Progenitor cell of endocrine pancreas (in vitro differentiated cells): ENCODE data around the gene PPP6R3. TPM values are rescaled to one million over a fixed set of nuclear protein-coding genes. Genes with fewer than 3 reads are reported as not detected.

ENCODE experiments used
- DNase-seq: peaks from one replicate; pipeline ENCODE4 v3.0.0; 2021; ENCODE audit warnings: low spot score; ENCODE audit not compliant: unreplicated experiment
- H3K27ac Mint-ChIP-seq: 2 replicates; pipeline ENCODE4 v1.8.0; 2021; ENCODE audit warnings: mild to moderate bottlenecking, moderate library complexity, mixed read lengths
- H3K27me3 Mint-ChIP-seq: 2 replicates; pipeline ENCODE4 v1.8.0; 2021; ENCODE audit warnings: mixed read lengths
- H3K36me3 Mint-ChIP-seq: 2 replicates; pipeline ENCODE4 v1.8.0; 2022; ENCODE audit warnings: mixed read lengths; ENCODE audit not compliant: insufficient read depth
- H3K4me1 Mint-ChIP-seq: 2 replicates; pipeline ENCODE4 v1.8.0; 2021; ENCODE audit warnings: low read depth, mixed read lengths
- H3K4me3 Mint-ChIP-seq: 2 replicates; pipeline ENCODE4 v1.8.0; 2021; ENCODE audit warnings: low read depth, mild to moderate bottlenecking, moderate library complexity, mixed read lengths
- H3K9me3 Mint-ChIP-seq: 2 replicates; pipeline ENCODE4 v1.8.0; 2021; ENCODE audit warnings: low read depth, mixed read lengths
- total RNA-seq: library from RNA; stranded (reverse); gene quantifications from 2 replicates; pipeline ENCODE4 v1.2.1, GENCODE V29; 2021
- TF ChIP-seq, protein P1 (sequence below): fragments of 200-600 bp; sonication (generic); IDR thresholded peaks from one replicate; pipeline ENCODE4 v1.5.0; 2021; ENCODE audit warnings: antibody characterized with exemption, mild to moderate bottlenecking; ENCODE audit not compliant: unreplicated experiment

PPP6R3 gene
- total RNA-seq, 1 donor from 2014 or later: 124 TPM

DNA sequence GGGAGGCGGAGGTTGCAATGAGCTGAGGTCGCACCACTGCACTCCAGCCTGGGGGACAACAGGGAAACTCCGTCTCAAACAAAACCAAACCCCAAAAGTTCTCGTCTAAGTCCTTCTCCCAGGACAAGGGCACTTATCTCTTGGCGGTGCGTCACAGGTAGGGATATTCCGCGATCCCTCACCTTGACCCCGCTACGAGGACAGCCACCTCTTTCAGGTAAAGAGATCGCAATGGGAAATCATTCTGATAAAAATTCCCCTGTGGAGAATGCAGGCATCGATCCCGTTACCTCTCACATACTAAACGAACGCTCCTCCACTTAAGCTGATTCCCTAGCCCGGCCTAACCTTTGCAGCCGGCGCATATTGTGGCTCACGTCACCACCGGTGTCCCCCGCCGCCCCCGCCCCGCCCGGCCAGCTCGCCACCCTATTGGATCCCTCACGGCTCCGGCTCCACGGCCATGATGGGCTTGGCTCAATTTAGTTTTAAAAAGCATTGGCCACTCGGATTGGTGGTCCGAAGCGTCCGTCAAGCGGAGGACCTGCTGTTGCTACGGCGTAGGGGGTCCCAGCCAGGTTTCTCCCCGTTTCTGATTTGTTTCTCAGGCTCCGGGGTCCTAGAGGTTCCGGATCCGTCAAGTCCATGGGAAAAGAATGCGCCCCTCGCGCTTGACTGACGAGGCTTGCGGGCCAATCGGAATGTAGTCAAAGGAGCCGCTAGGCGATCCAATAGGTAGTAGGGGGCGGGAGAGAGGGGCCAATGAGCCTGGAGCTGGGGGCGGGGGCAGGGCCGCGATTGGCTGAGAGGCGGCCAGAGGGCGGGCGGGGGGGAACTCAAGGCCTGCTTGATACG is 439 bp upstream of the PPP6R3 start:
- DNase-seq: peak; percentile 95
- H3K9me3 Mint-ChIP-seq: no peaks in the 10 kb centered on the region

DNA sequence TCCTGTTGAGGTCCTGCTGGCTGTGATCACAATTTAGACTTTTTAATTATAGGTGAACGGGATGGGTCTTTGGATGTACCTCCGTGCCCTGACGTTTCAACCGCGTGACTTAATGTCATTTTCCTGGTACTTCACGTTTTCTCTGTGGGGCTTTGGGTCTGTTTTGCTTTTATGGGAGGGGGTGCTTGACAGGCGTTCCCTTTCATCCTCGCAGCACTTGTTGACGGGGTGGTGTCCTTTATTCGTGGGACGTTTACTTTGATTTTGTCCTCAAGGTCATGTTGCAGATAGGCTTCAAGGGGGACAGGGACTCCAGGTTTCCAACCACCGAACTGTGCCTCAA is 994 bp downstream of the PPP6R3 start:
- peaks cover 39% of the 10 kb centered on the region for H3K4me1 Mint-ChIP-seq
- H3K27me3 Mint-ChIP-seq: no peaks in the 10 kb centered on the region
- no peaks in the 10 kb centered on the region for H3K9me3 Mint-ChIP-seq
- DNase-seq: no peak
- peaks cover 3% of the 10 kb centered on the region for H3K36me3 Mint-ChIP-seq
- H3K27ac Mint-ChIP-seq: peak overlapping the region; percentile 95
- TF ChIP-seq, protein P1, sequence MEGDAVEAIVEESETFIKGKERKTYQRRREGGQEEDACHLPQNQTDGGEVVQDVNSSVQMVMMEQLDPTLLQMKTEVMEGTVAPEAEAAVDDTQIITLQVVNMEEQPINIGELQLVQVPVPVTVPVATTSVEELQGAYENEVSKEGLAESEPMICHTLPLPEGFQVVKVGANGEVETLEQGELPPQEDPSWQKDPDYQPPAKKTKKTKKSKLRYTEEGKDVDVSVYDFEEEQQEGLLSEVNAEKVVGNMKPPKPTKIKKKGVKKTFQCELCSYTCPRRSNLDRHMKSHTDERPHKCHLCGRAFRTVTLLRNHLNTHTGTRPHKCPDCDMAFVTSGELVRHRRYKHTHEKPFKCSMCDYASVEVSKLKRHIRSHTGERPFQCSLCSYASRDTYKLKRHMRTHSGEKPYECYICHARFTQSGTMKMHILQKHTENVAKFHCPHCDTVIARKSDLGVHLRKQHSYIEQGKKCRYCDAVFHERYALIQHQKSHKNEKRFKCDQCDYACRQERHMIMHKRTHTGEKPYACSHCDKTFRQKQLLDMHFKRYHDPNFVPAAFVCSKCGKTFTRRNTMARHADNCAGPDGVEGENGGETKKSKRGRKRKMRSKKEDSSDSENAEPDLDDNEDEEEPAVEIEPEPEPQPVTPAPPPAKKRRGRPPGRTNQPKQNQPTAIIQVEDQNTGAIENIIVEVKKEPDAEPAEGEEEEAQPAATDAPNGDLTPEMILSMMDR: no peak
- H3K4me3 Mint-ChIP-seq: peak overlapping the region; percentile 92

More for the DNA sequence above, 439 bp upstream of the PPP6R3 start:
- Mint-ChIP-seq H3K36me3 (peaks cover 3% of the 10 kb centered on the region), H3K27me3 (peaks cover 5% of the 10 kb centered on the region), H3K4me3 (peak overlapping the region; percentile 82), H3K4me1 (peaks cover 28% of the 10 kb centered on the region), H3K27ac (peak overlapping the region; percentile 99)
- TF ChIP-seq, protein P1: peak; percentile 10

DNA sequence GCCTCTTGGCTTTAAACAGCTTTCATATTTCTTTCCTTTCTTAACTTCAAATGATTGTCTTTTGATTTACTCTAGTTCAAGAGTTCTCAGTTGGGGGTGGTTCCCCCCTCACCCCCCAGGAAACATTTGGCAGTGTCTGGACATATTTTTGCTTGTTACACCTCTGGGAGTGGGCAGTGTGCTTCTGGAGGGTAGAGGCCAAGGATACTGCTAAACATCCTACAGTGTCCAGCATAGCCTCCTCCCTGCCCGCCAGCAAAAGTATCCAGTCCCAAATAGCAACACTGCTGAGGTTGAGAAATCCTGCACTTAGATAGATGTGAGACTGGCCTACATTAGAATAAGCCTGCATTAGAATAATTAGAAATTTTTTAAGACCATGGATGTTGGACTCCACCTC is 3.2 kb downstream of the PPP6R3 start:
- no peaks in the 10 kb centered on the region for H3K9me3 Mint-ChIP-seq
- peak overlapping the region; percentile 42 for H3K4me3 Mint-ChIP-seq
- no peak for DNase-seq
- no peaks in the 10 kb centered on the region for H3K27me3 Mint-ChIP-seq
- peak overlapping the region; percentile 12 for H3K27ac Mint-ChIP-seq
- peaks cover 6% of the 10 kb centered on the region for H3K36me3 Mint-ChIP-seq
- TF ChIP-seq, protein P1: no peak
- peaks cover 49% of the 10 kb centered on the region for H3K4me1 Mint-ChIP-seq

DNA sequence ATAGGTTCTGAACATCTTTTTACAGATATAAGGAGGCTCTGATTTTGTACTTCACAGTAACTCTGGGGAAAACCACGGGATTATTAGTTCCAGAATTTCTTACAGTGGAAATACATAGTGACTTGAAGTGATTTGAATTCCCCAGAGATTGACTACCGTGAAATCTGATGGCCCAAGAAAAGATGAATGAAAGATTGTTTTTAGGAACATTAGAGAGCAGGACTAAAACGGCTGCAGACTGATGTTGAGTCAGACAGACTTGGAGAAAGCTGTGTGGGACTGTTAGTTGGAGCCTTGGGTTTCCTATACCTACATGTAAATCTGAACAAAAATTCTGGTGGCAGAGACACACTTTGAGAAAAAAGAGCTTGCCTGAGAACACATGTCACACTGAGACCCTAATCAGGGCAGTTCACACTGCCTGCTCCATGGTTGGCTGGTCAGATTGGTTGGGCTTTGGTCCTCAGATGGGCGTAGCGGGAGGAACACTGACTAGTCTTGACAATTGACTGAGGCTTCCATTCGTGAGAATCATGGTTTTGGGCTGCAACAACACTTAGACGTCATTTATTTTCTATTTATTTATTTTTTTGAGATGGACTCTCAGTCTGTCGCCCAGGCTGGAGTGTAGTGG is 6.8 kb downstream of the PPP6R3 start:
- H3K4me3 Mint-ChIP-seq: no peak overlapping the region
- peak overlapping the region; percentile 12 for H3K27ac Mint-ChIP-seq
- H3K27me3 Mint-ChIP-seq: no peaks in the 10 kb centered on the region
- TF ChIP-seq, protein P1: no peak
- peaks cover 22% of the 10 kb centered on the region for H3K36me3 Mint-ChIP-seq
- H3K9me3 Mint-ChIP-seq: peaks cover 6% of the 10 kb centered on the region
- no peak for DNase-seq
- peaks cover 53% of the 10 kb centered on the region for H3K4me1 Mint-ChIP-seq

DNA sequence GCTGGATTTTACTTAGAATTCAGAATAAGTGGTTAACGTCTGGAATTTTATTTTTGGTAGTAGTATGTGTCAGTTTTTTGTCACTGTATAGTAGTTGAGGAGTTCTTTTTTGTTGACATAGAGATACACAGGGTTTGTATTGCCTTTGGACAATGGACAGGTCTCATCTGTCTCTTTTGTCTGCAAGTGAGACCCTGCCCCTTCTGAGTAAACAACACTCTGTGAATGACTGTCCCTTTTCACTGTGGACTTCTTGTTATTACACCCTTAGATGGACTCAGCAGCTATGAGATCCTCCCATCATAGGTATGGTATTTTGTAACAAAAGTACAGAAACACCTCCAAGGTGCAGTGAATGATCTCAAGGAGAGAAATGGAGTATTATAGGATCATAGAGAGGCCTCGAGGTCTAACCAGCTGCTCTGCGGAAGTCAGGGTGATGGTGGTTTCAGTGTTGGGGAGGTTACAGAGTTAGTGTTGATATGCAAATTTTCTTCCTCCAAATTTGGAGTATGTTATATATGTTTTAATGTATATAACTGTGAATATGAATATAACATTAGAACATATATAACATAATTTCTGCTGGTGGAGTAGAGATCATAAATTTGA is 7.8 kb downstream of the PPP6R3 start:
- Mint-ChIP-seq H3K36me3 (peaks cover 29% of the 10 kb centered on the region), H3K4me3 (no peak overlapping the region), H3K27me3 (no peaks in the 10 kb centered on the region), H3K9me3 (peaks cover 12% of the 10 kb centered on the region), H3K27ac (no peak overlapping the region), H3K4me1 (peaks cover 46% of the 10 kb centered on the region)
- TF ChIP-seq, protein P1: no peak
- DNase-seq: no peak
